OCI-M2 (cell line): ENCODE results near the gene UBE2B.

Experiments used
- DNase-seq: peaks from one replicate; lab custom pipeline; 2025; ENCODE audit not compliant: unreplicated experiment; lab: John Stamatoyannopoulos, UW

Gene UBE2B

DNA sequence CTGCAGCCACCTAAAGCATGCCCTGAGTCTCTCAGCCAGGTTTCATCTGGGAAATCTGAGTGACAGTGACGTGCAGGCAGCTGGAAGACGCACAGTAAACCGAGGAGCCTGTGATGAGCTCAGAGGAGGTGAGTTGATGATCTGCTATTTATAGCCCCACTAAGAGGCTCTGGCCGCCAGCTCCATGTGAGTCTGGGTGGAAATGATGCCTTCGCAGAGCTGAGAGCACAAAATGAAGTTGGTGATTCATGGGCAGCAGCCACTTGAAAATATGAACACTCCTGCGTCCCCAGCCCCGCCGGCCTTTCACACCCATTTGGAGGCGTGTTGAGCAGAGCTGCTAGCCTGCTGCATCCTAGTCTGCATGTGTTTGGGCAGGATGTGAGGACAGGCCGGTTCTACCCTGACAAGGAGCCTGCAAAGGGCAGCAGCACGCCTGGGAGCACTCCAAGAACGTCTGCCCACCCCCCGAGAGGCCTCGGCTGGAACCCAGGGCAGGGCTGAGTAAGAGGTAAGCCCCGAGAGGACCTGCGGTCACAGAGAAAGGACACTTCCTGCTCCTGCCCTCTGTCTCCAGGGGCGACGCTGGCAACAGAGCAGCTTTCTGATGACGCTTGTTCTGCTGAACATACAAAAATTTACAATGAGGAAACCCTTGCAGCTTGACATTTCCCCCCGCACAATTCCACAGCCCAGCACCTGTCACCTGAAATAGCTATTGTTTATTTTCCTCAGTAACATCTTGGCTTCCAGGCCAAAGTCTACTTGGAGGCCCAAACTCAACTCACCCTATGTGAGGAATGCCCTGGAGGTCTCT is 65.4 kb downstream of the UBE2B start:
- no peak for DNase-seq

DNA sequence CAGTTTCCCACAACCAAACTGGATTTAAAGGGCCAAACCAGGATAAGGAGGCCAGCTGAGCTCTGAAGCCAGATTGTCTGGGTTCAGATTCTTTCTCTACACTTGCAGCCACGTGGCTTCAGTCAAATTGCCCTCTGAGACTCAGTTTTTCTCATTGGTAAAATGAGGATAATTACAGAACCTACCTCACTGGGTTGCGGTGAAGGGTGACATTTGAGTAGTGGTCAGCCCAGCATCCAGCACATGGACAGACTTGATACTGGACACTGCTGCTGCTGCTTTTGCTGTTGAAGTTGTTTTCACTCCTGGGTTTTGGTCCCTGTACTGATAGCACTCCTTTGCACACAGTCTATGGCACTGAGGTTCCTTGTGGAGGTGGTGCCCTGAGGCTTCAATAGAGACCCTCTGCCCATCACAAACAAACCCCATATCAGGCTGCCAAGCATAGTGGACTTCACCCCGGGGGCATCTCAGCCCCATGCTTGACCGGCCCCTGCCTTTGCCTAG is 66.0 kb downstream of the UBE2B start:
- no peak for DNase-seq

DNA sequence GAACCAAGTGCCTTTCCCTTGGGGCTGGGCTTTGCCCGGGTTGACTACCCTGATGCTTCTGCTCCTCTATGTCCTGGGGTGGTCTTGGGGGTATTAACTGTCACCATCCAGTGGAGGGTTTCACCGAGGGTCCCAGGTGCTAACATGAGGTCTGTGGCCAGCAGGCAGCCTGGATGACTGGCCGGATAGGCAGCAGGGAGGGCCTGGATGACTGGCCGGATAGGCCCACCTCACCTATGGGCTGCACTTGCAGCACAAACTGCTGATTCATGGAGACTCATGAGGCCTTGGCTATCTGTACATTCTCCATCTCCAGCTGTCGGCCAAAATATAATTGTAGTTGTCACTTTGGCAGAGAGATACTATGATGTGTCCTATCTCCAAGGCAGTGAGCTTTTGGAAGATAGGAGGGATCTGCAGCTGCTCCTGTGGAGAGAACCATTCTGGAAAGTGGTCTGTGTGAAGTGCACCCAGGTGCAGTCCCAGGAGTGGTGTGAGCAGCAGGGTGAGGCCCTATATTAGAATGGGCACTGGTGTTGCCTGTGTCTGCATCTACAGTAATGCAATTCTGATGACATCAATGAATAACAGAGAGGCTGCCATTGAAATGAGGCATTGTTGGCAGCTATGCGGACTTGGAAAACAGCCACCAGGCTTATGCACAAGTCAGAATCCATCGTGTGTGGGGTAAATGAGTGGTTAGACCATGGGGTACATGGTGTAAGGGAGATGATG is 66.6 kb downstream of the UBE2B start:
- no peak for DNase-seq

DNA sequence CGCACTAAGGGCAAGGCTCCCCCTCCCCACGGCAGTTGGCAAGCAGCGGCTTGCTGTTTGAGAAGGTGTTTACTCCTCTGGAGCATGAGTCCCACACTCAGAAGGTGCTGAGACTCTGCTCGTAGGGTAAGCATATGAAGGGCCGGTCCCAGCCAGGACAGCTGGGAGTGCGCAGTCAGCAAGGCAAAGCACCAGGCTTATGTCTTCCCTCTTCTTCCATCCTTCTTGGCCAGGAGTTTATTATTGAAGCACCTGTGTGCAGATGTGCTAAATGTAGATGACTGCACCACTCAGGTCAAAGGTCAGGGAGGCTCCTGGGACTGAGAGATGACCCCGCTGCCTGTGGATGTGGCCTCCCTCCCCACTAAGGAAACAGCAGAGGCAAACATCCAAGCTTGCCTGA is 67.4 kb downstream of the UBE2B start:
- no peak for DNase-seq

DNA sequence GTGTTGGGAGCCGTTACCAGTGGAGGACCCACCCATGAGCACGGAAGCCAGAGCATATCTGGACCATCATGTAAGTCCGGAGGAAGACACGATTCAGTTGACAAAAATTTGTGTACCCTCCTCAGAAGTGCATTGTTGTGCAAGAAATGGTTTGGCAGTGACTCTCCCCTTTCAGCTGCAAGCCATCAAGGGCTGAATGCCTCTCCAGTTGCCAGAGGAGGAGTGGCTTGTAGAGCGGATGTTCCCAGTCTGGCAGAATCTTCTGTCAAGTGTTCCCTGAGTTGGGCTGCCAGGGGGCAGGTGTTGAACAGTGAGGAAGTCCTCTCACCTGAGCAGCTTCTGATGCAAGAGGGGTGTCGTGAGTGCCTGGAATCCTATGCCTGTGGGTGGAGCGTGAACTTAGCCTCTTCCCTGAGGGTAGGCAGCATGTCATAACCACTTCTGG is 67.9 kb downstream of the UBE2B start:
- DNase-seq, result no peak

DNA sequence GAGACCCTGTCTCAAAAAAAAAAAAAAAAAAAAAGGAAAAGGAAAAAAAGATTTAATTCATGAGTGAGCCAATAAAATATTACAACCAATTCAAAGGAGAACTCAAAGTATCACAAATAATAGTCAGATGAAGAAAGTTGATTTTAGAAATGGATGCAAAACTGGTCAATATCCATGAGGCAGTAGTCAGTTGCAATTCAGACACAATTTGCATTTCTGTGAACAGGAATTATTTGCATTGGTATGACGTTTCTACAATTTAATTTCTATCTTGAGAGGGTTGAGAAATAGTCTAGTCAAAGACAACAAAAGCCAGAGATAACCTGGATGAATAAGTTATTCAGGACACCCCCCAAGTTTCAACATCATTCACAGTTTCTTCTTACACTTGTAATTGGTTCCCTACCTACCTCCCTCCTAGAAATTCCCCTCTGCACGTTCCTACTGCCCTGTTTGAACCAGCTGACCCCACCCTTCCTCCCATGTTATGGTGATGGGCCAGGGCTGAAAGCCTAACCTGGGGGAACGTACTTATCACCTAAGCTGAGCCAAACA is 68.9 kb downstream of the UBE2B start:
- DNase-seq, result no peak
